ENCODE data around the gene CALML6.

Gene CALML6

GRCh38 chr1:1910651-1911331, 4.3 kb upstream of the CALML6 start:
- no peak overlapping the region for H3K4me3 ChIP-seq (replicated peaks; ENCODE audit: low read depth, low read length)
- H3K36me3 ChIP-seq (ENCODE audit: control insufficient read depth, insufficient read depth, low read length) = no peaks in the 10 kb centered on the region
- TF ChIP-seq CTCF (IDR thresholded peaks at IDR 0.05; ENCODE audit: insufficient read depth, low read length, poor library complexity, severe bottlenecking) = no peak
- DNase-seq (ENCODE audit: extremely low read depth, insufficient read length) = no peak
- H3K27me3 ChIP-seq (replicated peaks; ENCODE audit: control insufficient read depth, insufficient read depth, low read length) = no peaks in the 10 kb centered on the region; the same call in 1 of the 2 replicates

GRCh38 chr1:1911350-1912041, 3.6 kb upstream of the CALML6 start:
- TF ChIP-seq CTCF (IDR thresholded peaks at IDR 0.05; ENCODE audit: insufficient read depth, low read length, poor library complexity, severe bottlenecking) = no peak
- DNase-seq (ENCODE audit: extremely low read depth, insufficient read length) = no peak
- no peaks in the 10 kb centered on the region; the same call in 1 of the 2 replicates for H3K27me3 ChIP-seq (replicated peaks; ENCODE audit: control insufficient read depth, insufficient read depth, low read length)
- H3K36me3 ChIP-seq (ENCODE audit: control insufficient read depth, insufficient read depth, low read length) = no peaks in the 10 kb centered on the region
- H3K4me3 ChIP-seq (replicated peaks; ENCODE audit: low read depth, low read length) = no peak overlapping the region

GRCh38 chr1:1914101-1914970, 724 bp upstream of the CALML6 start:
- Histone ChIP-seq H3K36me3 (ENCODE audit: control insufficient read depth, insufficient read depth, low read length) (no peaks in the 10 kb centered on the region), H3K4me3 (replicated peaks; ENCODE audit: low read depth, low read length) (no peak overlapping the region), H3K27me3 (replicated peaks; ENCODE audit: control insufficient read depth, insufficient read depth, low read length) (no peaks in the 10 kb centered on the region; the same call in 1 of the 2 replicates)
- no peak for DNase-seq (ENCODE audit: extremely low read depth, insufficient read length)
- no peak for TF ChIP-seq CTCF (IDR thresholded peaks at IDR 0.05; ENCODE audit: insufficient read depth, low read length, poor library complexity, severe bottlenecking)

- no peaks in the 10 kb centered on the region; the same call in 1 of the 2 replicates for H3K27me3 ChIP-seq (replicated peaks; ENCODE audit: control insufficient read depth, insufficient read depth, low read length)
- no peaks in the 10 kb centered on the region for H3K36me3 ChIP-seq (ENCODE audit: control insufficient read depth, insufficient read depth, low read length)
- no peak for DNase-seq (ENCODE audit: extremely low read depth, insufficient read length)
These were observed 1.1 kb downstream of the CALML6 start for GRCh38 chr1:1915911-1916840.

More at GRCh38 chr1:1915911-1916840, 1.1 kb downstream of the CALML6 start:
- no peak overlapping the region for H3K4me3 ChIP-seq (replicated peaks; ENCODE audit: low read depth, low read length)
- no peak for TF ChIP-seq CTCF (IDR thresholded peaks at IDR 0.05; ENCODE audit: insufficient read depth, low read length, poor library complexity, severe bottlenecking)
